K562 (cell line): ENCODE data around the gene CCDC194. TPM values are rescaled to one million over a fixed set of nuclear protein-coding genes. Genes with fewer than 3 reads are reported as not detected.

Experiments
- BCOR ChIP-seq: fragments of 450-650 bp; IDR thresholded peaks from 2 replicates; pipeline ENCODE4 v1.6.1; 2016
- CHD1 ChIP-seq: fragments of 200-600 bp; sonication (generic); IDR thresholded peaks from one replicate; pipeline ENCODE4 v1.6.1; 2012; ENCODE audit warnings: mild to moderate bottlenecking, moderate library complexity, low read length, inconsistent platforms
- GTF2F1 ChIP-seq: IDR thresholded peaks from 2 replicates; pipeline ENCODE4 v1.6.1; 2011; ENCODE audit warnings: low read depth, low read length, improper control_type of control experiment
- MCM7 ChIP-seq, 2 experiments: fragments of 450-650 bp; IDR thresholded peaks; 2 replicates each; pipeline ENCODE4 v1.6.1; 2016 to 2018
- REST ChIP-seq, 2 experiments: fragments of 450-650 bp; formaldehyde crosslinking in 1 of 2; IDR thresholded peaks; 2 replicates each; pipeline versions ENCODE4 v1.4.0 to v1.6.1; 2014 to 2020; ENCODE audit warnings: mild to moderate bottlenecking in 2 of 2, borderline replicate concordance in 1 of 2, low read depth in 1 of 2
- TSC22D4 ChIP-seq: fragments of 450-650 bp; IDR thresholded peaks from 2 replicates; pipeline ENCODE4 v1.6.1; 2016; ENCODE audit warnings: missing genetic modification characterization, missing biosample characterization, control low read depth
- ZNF165 ChIP-seq: fragments of 250-450 bp; sonication (Bioruptor Pico); IDR thresholded peaks from 2 replicates; pipeline ENCODE4 v1.4.0; 2020; ENCODE audit warnings: borderline replicate concordance
- ZNF511 ChIP-seq: sonication (generic); formaldehyde crosslinking; IDR thresholded peaks from 2 replicates; pipeline ENCODE4 v1.8.0; 2022; ENCODE audit warnings: mild to moderate bottlenecking, missing genetic modification reagents
- polyA plus RNA-seq, 8 experiments: library from polyadenylated mRNA; depleted of rRNA in 4 of 8; stranded (reverse) in 5 of 8; unstranded in 3 of 8; fragments of >200 nt; fragmentation: Nextera tagmentation in 2 of 8; fragmentation: Illumina TruSeq in 1 of 8; extraction: Ambion mirVana in 2 of 8; extraction: Trizol in 1 of 8; gene quantifications; 2 replicates each; pipeline versions ENCODE4 v1.2.1 to v1.2.3, GENCODE V29; 2011 to 2014; ENCODE audit warnings: inconsistent platforms in 1 of 8, missing spikeins in 1 of 8
- total RNA-seq, 7 experiments: library from RNA; depleted of rRNA in 6 of 7; stranded (reverse); fragments of >200 nt in 6 of 7; fragmentation: Illumina TruSeq in 2 of 7; extraction: Trizol in 2 of 7; gene quantifications; 2 replicates each; pipeline versions ENCODE4 v1.2.1 to v1.2.3, GENCODE V29; 2011 to 2021; ENCODE audit warnings: low replicate concordance in 1 of 7

Gene CCDC194
- total and polyA plus RNA-seq, 9 of the 15 experiments (the other 6 are each of a cell fraction or from before 2014, with no cell fraction given), result 0.13 to 1.3 (median 0.39) TPM; not detected in 3

- no peak for TF ChIP-seq REST (IDR thresholded peaks at IDR 0.05; ENCODE audit: borderline replicate concordance)
- no peak for TF ChIP-seq REST (CRISPR knock-in tag; IDR thresholded peaks at IDR 0.05; ENCODE audit: low read depth)
- TF ChIP-seq CHD1, result no peak
- TF ChIP-seq GTF2F1, result no peak
- TF ChIP-seq ZNF165 (CRISPR knock-in tag), result no peak
- TF ChIP-seq TSC22D4, result no peak
- TF ChIP-seq BCOR, result no peak
- no peak for TF ChIP-seq ZNF511 (CRISPR knock-in tag)
- TF ChIP-seq MCM7 (IDR thresholded peaks at IDR 0.05), result no peak
Observed at GRCh38 chr19:17357078-17357666, 36.8 kb downstream of the CCDC194 start (continued).
